GM18870 (cell line): Measurements from ENCODE around the gene BRI3BP.
"Not testable (repeated sequence)": the region's sequence is repeated elsewhere in the genome, so short reads cannot be mapped to it uniquely, and the experiment has no call there.

ENCODE experiments used
- ATAC-seq: cut with Tn5 transposase; IDR thresholded peaks from one replicate; pipeline ENCODE4 v1.9.1; 2021; ENCODE audit warnings: moderate library complexity; ENCODE audit not compliant: unreplicated experiment

Gene BRI3BP

GRCh38 chr12:125021096-125021495 is 27.7 kb downstream of the BRI3BP start:
- no peak for ATAC-seq

- no peak for ATAC-seq
Measured at GRCh38 chr12:125021771-125022170, 28.3 kb downstream of the BRI3BP start.

- no peak for ATAC-seq
Measured at GRCh38 chr12:125023065-125023464, 29.6 kb downstream of the BRI3BP start.

- ATAC-seq: no peak
Measured at GRCh38 chr12:125024949-125025563, 31.6 kb downstream of the BRI3BP start.

GRCh38 chr12:125025606-125026235 is 32.3 kb downstream of the BRI3BP start:
- no peak for ATAC-seq

GRCh38 chr12:125028106-125028505 is 34.7 kb downstream of the BRI3BP start:
- no peak for ATAC-seq

GRCh38 chr12:125029761-125030358 is 36.4 kb downstream of the BRI3BP start:
- ATAC-seq: no peak

GRCh38 chr12:125031471-125031870 is 38.0 kb downstream of the BRI3BP start:
- not testable (repeated sequence) for ATAC-seq

GRCh38 chr12:125032466-125033152 is 39.2 kb downstream of the BRI3BP start:
- no peak for ATAC-seq

GRCh38 chr12:125033288-125033687 is 39.8 kb downstream of the BRI3BP start:
- no peak for ATAC-seq

GRCh38 chr12:125038976-125039625 is 45.7 kb downstream of the BRI3BP start:
- no peak for ATAC-seq

GRCh38 chr12:125049093-125049458 is 55.6 kb downstream of the BRI3BP start:
- no peak for ATAC-seq

GRCh38 chr12:125050446-125050845 is 57.0 kb downstream of the BRI3BP start:
- no peak for ATAC-seq

GRCh38 chr12:125050868-125051267 is 57.4 kb downstream of the BRI3BP start:
- ATAC-seq: no peak

GRCh38 chr12:125053821-125054220 is 60.4 kb downstream of the BRI3BP start:
- ATAC-seq: no peak

GRCh38 chr12:125055591-125055990 is 62.1 kb downstream of the BRI3BP start:
- ATAC-seq: no peak

GRCh38 chr12:125056306-125056705 is 62.9 kb downstream of the BRI3BP start:
- ATAC-seq: no peak

GRCh38 chr12:125057708-125058107 is 64.3 kb downstream of the BRI3BP start:
- no peak for ATAC-seq

GRCh38 chr12:125061229-125061628 is 67.8 kb downstream of the BRI3BP start:
- ATAC-seq: no peak

- ATAC-seq: not testable (repeated sequence)
Measured at GRCh38 chr12:125063522-125063921, 70.1 kb downstream of the BRI3BP start.

GRCh38 chr12:125064492-125064891 is 71.0 kb downstream of the BRI3BP start:
- ATAC-seq: no peak
